ENCODE measurements around the gene GABPB2.
A peak's percentile ranks its signal among the peaks of the same experiment; 100 is the strongest.

GABPB2 gene

GRCh38 chr1:151146412-151147131 is 76.0 kb downstream of the GABPB2 start, which contains the start of gene SEMA6C (continued):
- TF ChIP-seq ZNF660 (tag by site-specific recombination; IDR thresholded peaks at IDR 0.05), result no peak
- TF ChIP-seq ZFP41 (tag by site-specific recombination; IDR thresholded peaks at IDR 0.05; ENCODE audit: borderline replicate concordance), result no peak
- TF ChIP-seq ZSCAN16 (tag by site-specific recombination; IDR thresholded peaks at IDR 0.05), result peak; percentile 74; the same call in 1 of the 2 replicates
- peak; percentile 51; the same call in 1 of the 2 replicates for TF ChIP-seq ZNF600 (tag by site-specific recombination; IDR thresholded peaks at IDR 0.05)
- 0 out of 2 replicates have a peak, but pooled peaks have one; percentile 39 for TF ChIP-seq KLF9 (tag by site-specific recombination; IDR thresholded peaks at IDR 0.05; ENCODE audit: low read depth)
- TF ChIP-seq ZFHX2 (tag by site-specific recombination; conservative IDR thresholded peaks at IDR 0.05), result no peak
- TF ChIP-seq ZNF549 (tag by site-specific recombination; IDR thresholded peaks at IDR 0.05), result no peak
- peak; percentile 72 for TF ChIP-seq ZBTB20 (tag by site-specific recombination; IDR thresholded peaks at IDR 0.05)
- TF ChIP-seq PRDM4 (tag by site-specific recombination; IDR thresholded peaks at IDR 0.05), result peak; percentile 30; the same call in 1 of the 2 replicates
- no peak for TF ChIP-seq BCL6B (tag by site-specific recombination; IDR thresholded peaks at IDR 0.05)
- no peak for TF ChIP-seq ZNF37A (tag by site-specific recombination; IDR thresholded peaks at IDR 0.05)
- no peak for TF ChIP-seq ZNF626 (tag by site-specific recombination; IDR thresholded peaks at IDR 0.05)
- TF ChIP-seq ZNF792 (tag by site-specific recombination; IDR thresholded peaks at IDR 0.05), result no peak
- TF ChIP-seq ZNF843 (tag by site-specific recombination; IDR thresholded peaks at IDR 0.05), result 0 out of 2 replicates have a peak, but pooled peaks have one; percentile 1
- TF ChIP-seq ZNF768 (tag by site-specific recombination; IDR thresholded peaks at IDR 0.05), result no peak
- TF ChIP-seq TRIM28 (IDR thresholded peaks at IDR 0.05; ENCODE audit: borderline replicate concordance, low read length), result no peak
- TF ChIP-seq ZNF416 (tag by site-specific recombination; IDR thresholded peaks at IDR 0.05), result no peak
- TF ChIP-seq TCF7L2 (IDR thresholded peaks at IDR 0.05; ENCODE audit: borderline replicate concordance, low read depth, low read length), result no peak
- peak; percentile 98 for TF ChIP-seq SP2 (tag by site-specific recombination; IDR thresholded peaks at IDR 0.05)
- no peak for TF ChIP-seq ZNF239 (tag by site-specific recombination; IDR thresholded peaks at IDR 0.05)
- no peak for TF ChIP-seq GLI4 (tag by site-specific recombination; IDR thresholded peaks at IDR 0.05)
- no peak for TF ChIP-seq ZNF23 (tag by site-specific recombination; IDR thresholded peaks at IDR 0.05; ENCODE audit: borderline replicate concordance)
- TF ChIP-seq MYNN (tag by site-specific recombination; IDR thresholded peaks at IDR 0.05; ENCODE audit: borderline replicate concordance), result no peak
- no peak for TF ChIP-seq SETDB1 (IDR thresholded peaks at IDR 0.05; ENCODE audit: insufficient read length, low read length)
- TF ChIP-seq ZNF394 (tag by site-specific recombination; IDR thresholded peaks at IDR 0.05; ENCODE audit: borderline replicate concordance), result peak; percentile 26; the same call in 1 of the 2 replicates
- no peak for TF ChIP-seq ZNF776 (tag by site-specific recombination; IDR thresholded peaks at IDR 0.05; ENCODE audit: borderline replicate concordance)
- no peak for TF ChIP-seq ZSCAN23 (tag by site-specific recombination; IDR thresholded peaks at IDR 0.05)
- TF ChIP-seq ZBTB17 (tag by site-specific recombination; IDR thresholded peaks at IDR 0.05), result peak; percentile 96
- TF ChIP-seq ZSCAN30 (tag by site-specific recombination; IDR thresholded peaks at IDR 0.05), result peak; percentile 81
- TF ChIP-seq REPIN1 (tag by site-specific recombination; IDR thresholded peaks at IDR 0.05; ENCODE audit: low read depth), result no peak
- peak; percentile 39; the same call in 1 of the 2 replicates for TF ChIP-seq ZEB2 (tag by site-specific recombination; IDR thresholded peaks at IDR 0.05)
- no peak for TF ChIP-seq YY1 (tag by site-specific recombination; IDR thresholded peaks at IDR 0.05)
- TF ChIP-seq SP7 (tag by site-specific recombination; IDR thresholded peaks at IDR 0.05), result no peak
- peak; percentile 24; the same call in 1 of the 2 replicates for TF ChIP-seq ZXDB (tag by site-specific recombination; IDR thresholded peaks at IDR 0.05)
- peak; percentile 97 for TF ChIP-seq GLIS2 (tag by site-specific recombination; IDR thresholded peaks at IDR 0.05)
- no peak for TF ChIP-seq ZNF24 (tag by site-specific recombination; IDR thresholded peaks at IDR 0.05)
- no peak for TF ChIP-seq ZNF623 (tag by site-specific recombination; IDR thresholded peaks at IDR 0.05)
- TF ChIP-seq ZNF449 (tag by site-specific recombination; IDR thresholded peaks at IDR 0.05), result 0 out of 2 replicates have a peak, but pooled peaks have one; percentile 24

Data from HEK293 (cell line).